Stromal cell of bone marrow (primary cell): ENCODE results near the gene CPNE2.

ENCODE experiments used
- DNase-seq: peaks from one replicate; pipeline ENCODE4 v3.0.0-alpha.2; 2012; ENCODE audit warnings: low read depth

The CPNE2 gene

DNA sequence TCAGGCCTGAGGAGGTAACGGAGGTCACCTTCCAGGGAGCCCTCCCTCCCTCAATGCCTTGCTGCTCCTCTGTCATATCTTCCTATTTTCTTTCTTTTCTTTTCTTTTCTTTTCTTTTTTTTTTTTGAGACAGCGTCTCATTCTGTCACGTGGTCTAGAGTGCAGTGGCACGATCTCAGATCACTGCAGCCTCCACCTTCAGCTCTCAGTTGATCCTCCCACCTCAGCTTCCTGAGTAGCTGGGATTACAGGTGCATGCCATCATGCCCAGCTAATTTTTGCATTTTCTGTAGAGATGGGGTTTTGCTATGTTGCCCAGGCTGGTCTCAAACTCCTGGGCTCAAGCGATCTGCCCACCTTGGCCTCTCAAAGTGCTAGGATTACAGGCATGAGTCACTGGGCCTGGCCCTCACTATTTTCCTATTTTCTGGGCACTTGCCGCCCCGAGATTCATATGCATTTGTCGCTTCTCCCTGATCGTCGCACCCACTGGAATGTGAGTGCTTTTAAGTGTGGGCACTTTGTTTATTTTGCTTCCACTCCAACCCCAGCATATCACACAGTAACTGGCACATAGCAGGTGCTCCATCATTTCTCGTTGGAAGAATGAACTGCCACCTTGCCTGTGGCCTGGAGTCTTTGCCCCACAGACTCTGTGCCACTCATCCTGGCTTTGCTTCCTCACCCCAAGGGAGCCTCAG lies 31.7 kb downstream of the CPNE2 start:
- DNase-seq, result no peak

DNA sequence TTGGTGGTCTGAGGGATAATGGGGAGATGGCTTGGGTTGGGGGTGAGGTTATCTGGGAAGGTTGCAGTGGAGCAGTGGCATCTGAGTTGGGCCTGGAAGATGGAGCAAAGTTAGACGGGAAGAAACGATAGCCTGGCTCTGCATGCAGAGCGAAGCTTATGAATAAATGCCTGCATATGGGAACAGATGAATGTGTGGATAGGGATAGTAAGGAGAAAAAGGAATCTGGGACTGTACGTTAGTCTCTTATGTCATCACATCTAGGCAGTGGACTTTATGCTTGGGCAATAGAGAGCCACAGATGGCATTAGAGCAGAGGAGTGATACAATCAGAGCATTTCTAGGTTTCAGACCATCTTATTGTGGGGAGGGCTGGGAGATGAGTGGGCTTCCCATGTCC lies 33.0 kb downstream of the CPNE2 start:
- no peak for DNase-seq

DNA sequence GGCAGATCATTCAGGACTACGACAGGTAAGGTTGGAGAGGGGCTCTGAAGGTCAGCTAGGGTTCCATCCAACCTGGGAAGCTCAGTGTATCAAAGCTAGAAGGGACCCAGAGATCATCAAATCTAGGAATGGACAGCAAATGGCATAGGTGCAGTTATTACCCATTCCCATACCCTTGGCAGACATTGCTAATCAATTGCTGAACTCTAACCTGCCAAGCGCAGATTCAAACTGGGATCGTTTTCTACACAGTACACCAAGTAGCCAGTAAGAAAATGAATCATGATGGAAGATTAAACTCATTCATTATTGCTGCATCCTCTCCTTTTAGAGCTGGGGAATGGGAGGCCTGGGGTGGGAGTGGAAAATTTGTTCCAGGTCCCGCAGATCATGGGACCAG lies 33.6 kb downstream of the CPNE2 start:
- no peak for DNase-seq

DNA sequence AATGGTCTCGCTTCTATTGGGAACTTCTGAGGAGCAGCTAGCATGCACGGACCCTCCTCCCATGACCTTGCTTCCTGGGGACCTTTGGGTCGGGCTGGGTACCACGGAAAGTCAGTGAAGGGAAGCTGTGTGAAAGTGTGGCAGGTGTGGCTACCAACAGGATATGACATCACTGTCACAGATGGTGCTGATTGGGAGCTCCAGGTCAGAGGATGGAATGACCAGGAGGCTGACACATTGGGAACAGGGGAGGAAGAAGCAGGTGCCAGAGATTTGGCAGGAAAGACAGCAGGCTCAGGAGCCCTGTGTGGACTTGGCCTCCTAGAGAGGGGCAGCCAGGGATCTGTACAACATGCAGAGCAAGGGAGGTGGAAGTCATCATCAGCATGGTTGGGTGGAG lies 34.0 kb downstream of the CPNE2 start:
- DNase-seq, result no peak

DNA sequence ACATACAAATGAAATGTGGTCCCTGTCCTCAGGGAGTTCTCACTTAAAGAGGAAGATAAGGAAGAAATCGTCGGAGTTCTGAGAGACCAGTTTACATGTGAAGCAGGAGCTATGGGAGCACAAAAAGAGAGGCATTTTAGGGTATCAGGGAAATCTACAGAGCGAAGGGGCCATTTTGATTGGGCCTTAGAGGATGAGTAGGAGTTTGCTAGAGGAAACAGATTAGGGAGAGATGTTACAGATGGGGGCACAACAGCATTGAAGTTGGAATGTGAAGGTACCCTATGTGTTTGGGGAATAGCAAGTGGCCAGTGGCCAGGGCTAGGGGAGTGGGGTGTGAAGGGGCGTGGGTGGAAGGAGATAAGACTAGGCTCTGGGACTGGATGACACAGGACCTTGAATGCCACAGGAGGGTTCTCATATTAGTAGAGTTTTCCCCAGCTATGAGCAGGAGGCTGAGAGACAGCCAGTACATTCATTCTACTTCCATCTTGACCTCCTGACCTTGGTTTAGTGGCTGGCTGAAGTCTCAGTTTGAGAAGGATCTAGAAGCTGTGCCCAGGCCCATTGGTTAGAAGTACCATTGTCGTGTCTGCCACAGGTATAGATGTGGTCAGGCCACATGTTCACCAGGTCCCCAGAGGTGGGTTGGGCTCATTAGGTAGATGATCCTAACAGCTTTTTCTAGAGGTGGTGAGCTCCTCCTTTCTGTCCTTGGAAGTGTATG lies 34.8 kb downstream of the CPNE2 start:
- no peak for DNase-seq

DNA sequence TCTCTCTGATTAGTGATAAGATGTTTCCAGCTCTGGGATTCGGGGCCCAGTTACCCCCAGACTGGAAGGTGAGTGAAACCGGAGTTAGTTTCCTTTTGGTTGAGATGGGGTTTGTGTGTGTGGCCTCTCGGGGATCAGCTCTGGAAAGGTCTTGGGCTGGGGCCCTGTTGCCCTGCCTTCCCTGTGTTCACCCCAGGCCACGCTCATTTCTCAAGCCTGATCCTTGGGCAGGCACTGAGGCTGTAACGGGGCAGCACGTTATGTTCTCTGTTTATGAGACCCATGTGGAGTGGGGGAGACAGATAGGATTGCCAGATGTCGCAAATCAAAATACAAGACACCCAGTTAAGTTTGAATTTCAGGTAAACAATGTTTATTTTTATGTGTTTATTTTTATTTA lies 35.5 kb downstream of the CPNE2 start:
- no peak for DNase-seq

DNA sequence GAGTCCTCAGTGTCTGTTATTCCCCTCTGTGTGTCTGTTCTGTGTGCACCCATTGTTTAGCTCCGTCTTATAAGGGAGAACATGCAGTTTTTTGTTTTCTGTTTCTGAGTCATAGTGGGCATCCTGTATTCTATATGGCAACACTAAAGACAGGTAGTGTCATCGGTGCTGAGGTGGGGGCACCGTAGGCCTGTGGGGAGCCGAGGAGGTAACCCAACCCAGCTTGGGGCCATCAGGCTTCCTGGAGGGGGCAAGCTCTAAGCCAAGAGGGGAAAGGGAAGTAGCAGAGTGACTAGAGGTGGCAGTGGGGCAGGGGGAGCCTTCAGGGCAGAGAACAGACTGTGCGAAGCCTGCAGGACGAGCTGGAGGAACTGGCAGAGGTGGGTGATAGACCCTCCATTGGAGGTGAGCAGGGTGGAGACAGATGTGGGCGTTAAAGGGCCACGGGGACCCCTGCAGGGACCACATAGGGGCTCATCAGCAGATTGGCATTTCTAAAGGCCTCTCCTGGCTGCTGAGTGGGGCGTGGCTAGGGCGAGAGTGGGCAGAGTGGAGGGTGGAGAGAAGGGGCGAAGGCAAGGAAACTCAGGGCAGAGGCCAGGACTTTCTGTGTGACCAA lies 36.5 kb downstream of the CPNE2 start:
- DNase-seq, result no peak

DNA sequence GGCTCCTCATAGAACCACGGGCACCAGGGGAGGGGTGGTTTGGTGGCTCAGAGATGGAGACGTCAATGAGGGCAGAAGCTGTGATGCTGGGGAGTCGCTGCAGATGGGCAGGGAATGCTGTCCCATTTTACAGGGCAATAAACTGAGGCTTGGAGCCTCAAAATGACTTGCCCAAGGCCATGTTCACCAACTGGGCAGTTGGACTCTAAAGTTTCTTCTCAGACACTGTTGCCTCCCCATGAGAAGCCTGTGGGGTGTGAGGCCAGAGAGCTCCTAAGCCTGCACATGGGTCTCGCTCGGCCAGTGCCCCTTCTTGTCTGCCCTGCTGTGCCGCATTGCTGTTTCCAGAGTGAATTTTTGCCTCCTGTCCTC lies 38.6 kb downstream of the CPNE2 start:
- DNase-seq, result no peak

DNA sequence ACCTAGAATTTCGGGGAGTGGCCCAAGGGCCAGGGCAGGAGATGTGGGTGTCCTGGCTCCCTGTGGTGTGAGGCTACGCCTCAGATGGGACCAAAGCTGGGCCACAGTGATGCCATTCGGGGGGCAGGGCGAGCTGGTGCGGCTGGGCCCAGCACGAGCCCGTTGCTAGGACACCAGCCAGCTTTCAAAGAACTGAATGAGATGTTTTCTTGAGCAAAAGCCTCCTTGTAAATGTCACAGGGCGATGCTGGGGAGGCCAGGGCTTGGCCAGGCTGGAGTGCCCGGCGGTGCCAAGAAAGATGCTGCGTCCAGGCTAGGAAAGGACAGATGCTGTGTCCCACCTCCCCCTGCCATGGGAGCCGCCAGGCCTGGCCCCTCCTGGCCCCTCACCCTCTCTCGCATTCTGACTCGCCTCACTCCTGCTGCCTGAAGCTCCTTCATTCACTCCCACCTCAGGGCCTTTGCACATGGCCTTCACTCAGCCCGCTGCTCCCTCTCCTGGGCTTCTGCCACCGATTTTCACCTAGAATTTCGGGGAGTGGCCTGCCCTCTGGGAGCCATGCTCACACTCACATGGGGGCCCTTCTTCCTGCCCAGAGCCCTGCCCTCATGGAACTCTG lies 39.1 kb downstream of the CPNE2 start:
- no peak for DNase-seq

DNA sequence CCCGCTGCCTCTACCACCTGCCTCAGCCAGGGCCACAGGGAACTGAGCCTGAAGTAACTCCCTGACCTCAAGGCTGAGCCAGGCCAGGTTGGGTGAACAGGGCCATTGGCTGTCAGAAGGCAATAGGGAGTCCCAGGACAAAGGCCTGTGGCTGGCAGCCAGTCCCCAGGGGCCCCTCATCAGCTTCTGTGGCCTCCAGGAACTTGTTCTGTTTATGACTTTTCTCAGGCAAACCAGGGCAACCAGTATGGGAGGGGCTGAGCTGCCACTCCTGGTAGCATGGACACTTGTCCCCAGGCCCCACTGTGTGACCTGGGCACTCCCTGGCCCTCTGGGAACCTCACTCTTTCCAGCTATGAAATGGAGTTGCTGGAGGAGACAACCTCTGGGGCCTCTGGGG lies 40.1 kb downstream of the CPNE2 start:
- no peak for DNase-seq

DNA sequence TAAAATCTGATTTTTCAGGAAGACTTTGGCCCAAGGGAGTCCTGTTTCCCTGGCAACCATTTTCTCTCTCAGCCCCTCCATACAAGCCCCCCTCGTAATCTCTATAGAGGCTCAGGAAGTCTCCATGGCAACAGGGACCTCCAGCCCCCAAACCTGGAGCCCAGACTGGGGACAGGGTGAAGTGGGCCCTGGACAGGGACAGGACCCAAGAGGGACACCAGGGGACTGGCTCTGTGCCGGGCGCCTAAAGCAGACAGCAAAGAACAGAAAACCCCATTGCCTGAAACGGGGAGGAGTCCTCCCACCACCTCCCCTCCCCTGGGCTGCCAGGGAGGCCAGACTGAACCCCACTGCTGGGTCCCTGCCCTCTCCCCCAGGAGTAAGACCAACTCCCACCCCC lies 40.6 kb downstream of the CPNE2 start:
- DNase-seq, result no peak

DNA sequence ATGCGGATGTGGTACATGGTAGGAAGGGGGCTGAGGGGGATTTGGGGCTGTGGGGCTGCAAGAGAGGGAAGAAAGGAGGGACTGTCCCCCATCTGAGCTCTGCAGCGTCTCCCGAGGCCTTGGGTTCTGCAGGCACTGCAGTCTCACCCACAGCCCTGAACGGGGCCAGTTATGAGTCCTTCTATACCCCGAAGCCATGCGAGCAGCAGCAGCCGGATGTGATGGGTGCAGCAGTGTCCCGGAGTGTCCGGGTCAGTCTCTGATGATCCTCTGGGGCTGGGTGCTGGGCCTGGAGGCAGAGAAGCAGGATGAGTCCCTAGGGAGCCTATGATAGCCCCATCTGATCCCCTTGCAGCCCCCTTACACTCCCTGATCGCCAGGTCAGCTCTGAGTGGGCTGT lies 41.5 kb downstream of the CPNE2 start:
- DNase-seq, result no peak

DNA sequence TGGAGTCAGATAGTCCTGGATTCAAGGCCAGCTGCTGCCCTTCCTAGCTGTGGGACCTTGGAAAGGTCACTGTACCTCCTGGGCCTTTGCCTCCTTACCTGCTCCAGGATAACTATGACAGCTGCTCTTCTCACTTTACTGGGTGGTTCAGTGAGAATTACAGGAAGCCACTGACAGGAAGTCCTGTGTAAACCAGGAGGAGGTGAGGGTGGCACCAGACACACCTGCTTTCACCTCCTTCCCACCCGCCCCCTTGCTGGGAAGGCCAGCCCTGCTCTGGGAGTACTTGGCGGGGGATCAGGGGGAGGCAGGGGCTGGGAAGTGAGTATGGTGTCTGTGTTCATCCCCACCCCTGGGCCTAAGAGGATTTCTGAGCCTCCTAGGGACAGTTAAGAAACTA lies 42.6 kb downstream of the CPNE2 start:
- no peak for DNase-seq

DNA sequence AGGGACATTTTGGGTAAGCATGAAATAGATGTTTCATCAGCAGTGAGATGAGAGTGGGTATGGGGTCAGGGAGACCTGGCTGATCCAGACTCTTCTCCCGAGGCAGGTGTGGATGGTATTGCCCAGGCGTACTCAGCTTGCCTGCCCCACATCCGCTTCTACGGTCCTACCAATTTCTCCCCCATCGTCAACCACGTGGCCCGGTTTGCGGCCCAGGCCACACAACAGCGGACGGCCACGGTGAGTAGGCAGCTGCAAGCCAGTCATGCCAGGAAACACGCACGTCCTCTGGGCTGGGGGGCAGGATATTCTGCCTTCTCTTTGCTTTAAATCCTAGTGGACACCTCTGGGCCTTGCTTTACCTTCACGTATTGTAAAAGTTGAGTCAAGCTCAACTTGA lies 44.7 kb downstream of the CPNE2 start:
- no peak for DNase-seq

DNA sequence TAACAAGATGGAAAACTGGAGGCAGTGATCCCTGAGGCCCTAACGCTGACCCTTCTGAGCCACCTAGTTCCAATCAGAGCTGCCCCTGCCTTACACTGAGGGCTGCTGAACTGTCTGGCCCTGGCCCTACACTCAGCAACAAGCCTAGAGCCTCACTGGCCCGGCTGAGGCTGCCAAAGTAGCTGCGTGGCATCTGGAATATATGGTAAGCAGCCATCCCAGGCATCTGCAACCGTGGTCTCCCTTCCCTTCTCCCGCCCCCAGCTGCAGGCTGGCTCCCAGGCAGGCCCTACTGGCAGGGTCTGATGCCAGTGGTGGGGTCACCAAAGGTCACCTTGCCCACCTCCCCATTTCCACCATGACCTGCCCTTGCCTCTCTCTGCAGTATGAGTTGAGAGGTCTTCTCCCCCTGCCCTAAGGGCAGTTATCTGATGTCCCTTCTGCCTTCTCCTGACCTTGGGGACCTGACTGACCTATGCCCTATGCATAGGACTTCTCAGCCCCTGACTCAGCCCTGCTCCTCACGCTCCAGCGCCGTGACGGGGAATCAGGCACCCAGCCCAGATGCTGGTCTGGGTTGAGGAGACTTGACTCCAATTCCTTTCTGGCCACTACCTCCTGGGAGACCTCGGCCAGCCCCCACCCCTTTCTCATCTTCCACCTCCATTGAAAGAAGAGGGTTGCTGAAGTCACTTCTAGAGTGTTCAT lies 45.3 kb downstream of the CPNE2 start:
- DNase-seq, result no peak

DNA sequence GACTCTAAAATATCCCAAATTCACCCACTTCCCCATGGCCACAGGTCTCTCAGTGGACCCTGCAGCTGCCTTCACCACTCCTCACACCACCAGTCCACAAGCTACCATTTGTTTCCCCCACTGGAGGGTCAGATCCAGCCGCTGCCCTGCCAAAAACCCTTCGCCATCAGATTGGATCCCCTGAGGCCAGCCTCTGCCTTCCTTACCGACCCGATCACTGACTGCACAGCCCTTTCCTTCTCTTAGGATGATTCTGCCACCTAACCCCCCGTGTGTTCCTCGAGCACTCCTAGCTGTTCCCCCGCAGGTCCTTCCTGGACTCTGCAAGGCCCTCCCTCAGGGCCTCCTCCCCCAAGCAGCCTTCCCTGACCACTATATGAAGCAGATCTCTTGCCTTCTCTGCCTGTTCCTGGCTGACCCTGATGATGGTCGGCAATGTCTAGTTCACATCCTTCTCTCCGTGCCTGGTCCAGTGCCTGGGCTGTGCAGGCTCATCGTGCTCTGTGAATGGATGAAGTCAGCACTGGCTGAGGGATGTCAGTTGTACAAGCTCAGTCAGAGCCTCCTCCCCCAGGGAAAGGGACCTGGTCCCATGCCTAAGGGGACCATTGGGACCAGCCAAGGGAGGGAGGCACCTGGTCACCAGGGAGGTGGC lies 46.0 kb downstream of the CPNE2 start:
- no peak for DNase-seq

DNA sequence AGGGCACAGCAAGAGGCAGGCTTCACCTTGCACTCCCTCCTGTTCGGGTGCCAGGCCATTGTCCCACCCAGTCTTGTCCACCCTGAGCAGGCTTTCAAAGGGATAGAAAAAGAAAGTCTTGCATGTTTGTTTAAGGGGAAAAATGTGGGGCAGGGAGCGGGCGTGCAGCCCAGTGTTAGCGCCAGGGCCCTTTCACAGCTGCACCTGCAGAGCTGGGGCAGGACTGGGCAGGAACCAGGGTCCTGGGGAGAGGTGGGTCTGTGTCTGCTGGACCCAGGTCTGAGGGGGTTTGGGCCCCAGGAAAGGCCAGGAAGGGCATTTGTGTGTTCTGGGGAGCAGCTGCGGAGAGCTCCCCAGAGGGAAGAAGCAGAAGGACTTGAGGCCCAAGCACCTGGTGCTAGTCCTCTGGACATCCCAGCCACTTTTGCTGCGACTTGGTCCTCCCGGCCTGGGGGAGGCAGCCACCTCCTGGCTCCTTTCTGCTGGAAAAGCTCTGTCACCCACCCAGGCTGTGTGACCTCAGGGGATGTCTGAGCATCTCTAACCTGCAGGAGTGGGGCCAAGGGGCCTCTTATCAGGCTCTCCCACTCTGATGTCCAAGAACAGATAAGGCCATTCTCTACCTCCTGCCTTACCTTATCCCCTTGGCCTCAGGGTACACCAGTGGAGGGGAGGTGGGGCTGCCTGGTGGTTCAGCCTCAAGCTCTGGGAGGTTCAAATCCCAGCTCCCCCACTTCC lies 48.7 kb downstream of the CPNE2 start:
- DNase-seq, result no peak

DNA sequence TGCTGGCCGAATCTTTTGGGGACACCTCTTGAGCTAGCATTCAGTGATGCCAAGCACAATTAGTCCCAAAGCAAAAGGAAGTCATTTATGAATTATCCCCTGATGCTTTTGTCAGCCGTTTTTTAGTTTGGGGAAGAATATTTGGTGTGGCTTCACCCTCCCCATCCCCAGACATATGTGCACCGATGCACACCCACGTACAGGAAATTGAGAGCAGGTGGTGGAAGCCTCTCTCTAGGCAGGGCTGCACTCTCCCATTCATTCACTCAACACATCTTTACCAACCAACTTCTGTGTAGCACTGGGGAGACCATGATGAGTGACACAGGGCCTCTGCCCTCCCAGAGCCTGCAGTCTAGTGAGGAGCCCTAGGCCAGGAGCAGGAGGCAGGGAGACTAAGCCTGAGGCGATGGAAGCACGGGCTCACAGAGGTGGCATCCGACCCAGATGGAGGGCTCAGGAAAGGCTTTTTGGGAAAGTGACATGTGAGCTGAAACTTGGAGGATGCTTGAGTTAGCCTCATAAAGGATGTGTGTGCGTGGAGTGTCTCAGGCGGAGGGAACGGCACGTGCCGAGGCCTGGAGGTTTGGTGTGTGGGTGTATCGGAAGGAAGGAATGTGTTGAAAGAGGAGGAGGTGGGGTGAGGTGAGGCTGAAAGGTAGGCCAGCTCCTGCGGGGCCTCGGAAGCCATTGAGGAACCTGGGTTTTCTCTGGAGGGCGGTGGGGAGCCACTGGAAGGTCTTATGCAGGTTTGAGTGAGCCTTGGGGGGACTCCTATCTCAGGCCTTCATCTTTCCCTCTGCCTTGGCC lies 49.6 kb downstream of the CPNE2 start:
- no peak for DNase-seq

DNA sequence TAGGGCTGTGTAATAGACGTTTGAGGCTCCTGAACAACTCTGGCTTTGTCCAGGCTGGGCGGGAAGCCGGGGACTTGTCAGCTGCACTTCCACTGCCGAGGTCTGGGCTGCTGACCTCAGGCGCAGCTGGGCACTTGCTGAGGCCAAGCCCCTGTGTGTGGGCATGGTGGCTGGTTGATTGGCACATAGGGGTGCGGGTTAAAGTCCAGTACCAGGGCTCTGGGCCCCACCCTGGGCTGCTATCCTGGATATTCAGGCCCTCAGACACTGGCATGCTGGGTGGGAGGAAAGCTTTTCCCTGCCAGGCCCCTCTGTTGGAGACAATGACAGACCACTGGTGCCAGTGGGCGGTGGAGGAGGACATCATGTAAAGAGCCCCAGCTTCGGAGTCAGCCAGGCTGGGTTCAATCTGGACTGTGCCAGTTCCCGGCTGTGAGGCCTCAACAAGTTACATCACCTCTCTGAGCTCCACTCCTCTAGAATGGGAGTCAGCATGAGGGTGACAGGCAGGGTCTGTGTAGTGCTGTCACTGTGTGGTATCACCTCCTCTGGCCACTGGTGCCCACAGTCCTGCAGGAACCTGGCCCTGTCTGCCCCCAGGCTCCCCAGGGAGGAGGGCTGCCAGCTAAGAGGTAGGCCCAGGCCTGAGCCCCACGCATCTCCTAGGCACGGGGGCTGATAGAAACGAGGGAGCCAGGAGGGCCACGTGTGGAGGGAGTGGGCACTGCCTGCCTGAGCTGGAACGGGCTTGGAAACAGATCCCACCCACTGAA lies 51.0 kb downstream of the CPNE2 start:
- no peak for DNase-seq

DNA sequence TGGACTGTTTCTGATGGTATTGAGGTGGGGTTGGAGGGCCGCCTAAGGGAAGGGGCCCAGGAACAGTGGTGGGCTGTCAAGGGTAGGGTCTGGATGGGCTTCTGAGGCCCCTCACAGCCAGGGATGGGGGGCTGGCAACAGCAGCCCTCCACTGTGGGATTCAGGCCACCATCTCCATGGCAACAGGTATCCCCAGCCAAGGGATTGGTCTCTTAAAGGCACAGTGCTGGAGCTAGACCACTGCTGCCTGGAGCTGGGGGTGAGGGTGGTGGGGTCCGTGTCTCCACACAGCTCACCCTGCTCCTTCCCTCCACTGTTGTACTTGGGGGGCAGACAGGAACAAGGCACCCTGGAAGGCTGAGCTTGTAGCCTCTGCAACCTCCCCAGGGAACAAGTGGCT lies 51.6 kb downstream of the CPNE2 start:
- no peak for DNase-seq
